Neural cell (in vitro differentiated cells): ENCODE data around the gene HOXD8. TPM values are rescaled to one million over a fixed set of nuclear protein-coding genes. Genes with fewer than 3 reads are reported as not detected.
A peak's percentile ranks its signal among the peaks of the same experiment; 100 is the strongest.

ENCODE experiments used
- H2AFZ ChIP-seq: fragments of 200-600, 300-800 bp; sonication (generic), shearing (Covaris generic); 2 replicates; pipeline ENCODE4 v1.6.0; 2014; ENCODE audit warnings: low read depth, mild to moderate bottlenecking, antibody characterized with exemption, low read length, moderate library complexity
- H3F3A ChIP-seq: fragments of 200-600 bp; shearing (Covaris generic); 2 replicates; pipeline ENCODE4 v1.6.1; 2016; ENCODE audit warnings: mild to moderate bottlenecking, moderate library complexity, mixed read lengths, antibody characterized with exemption, low read length; ENCODE audit not compliant: insufficient read depth, poor library complexity, severe bottlenecking
- H3K27ac ChIP-seq: fragments of 200-600, 300-800 bp; sonication (generic), shearing (Covaris generic); 2 replicates; pipeline ENCODE4 v1.5.1; 2014; ENCODE audit warnings: mild to moderate bottlenecking, low read length, moderate library complexity
- H3K27me3 ChIP-seq: fragments of 300-800, 200-600 bp; sonication (generic), shearing (Covaris generic); 2 replicates; pipeline ENCODE4 v1.6.0; 2014; ENCODE audit warnings: mild to moderate bottlenecking, low read depth, low read length, moderate library complexity; ENCODE audit not compliant: insufficient read depth
- H3K36me3 ChIP-seq: fragments of 300-800, 200-600 bp; sonication (generic), shearing (Covaris generic); 2 replicates; pipeline ENCODE4 v1.5.1; 2014; ENCODE audit warnings: mild to moderate bottlenecking, antibody characterized with exemption, low read length, moderate library complexity; ENCODE audit not compliant: insufficient read depth
- H3K4me2 ChIP-seq: fragments of 300-800, 200-600 bp; sonication (generic), shearing (Covaris generic); 2 replicates; pipeline ENCODE4 v1.6.0; 2014; ENCODE audit warnings: mild to moderate bottlenecking, low read length
- H3K4me3 ChIP-seq: fragments of 300-800, 200-600 bp; sonication (generic), shearing (Covaris generic); 2 replicates; pipeline ENCODE4 v1.5.1; 2014; ENCODE audit warnings: mild to moderate bottlenecking, low read length, moderate library complexity
- H3K79me2 ChIP-seq: fragments of 200-600 bp; shearing (Covaris generic); replicated peaks from 2 replicates; pipeline ENCODE4 v1.6.0; 2014; ENCODE audit warnings: mild to moderate bottlenecking, low read length, moderate library complexity; ENCODE audit not compliant: insufficient read depth
- H3K9ac ChIP-seq: fragments of 300-800, 200-600 bp; sonication (generic), shearing (Covaris generic); 2 replicates; pipeline ENCODE4 v1.6.1; 2016; ENCODE audit warnings: mild to moderate bottlenecking, low read length, mixed read lengths
- H3K9me2 ChIP-seq: fragments of 200-600 bp; shearing (Covaris generic); 2 replicates; pipeline ENCODE4 v1.6.1; 2016; ENCODE audit warnings: mild to moderate bottlenecking, low read length, mixed read lengths; ENCODE audit not compliant: insufficient read depth
- H3K9me3 ChIP-seq: fragments of 200-600, 300-800 bp; sonication (generic), shearing (Covaris generic); 2 replicates; pipeline ENCODE4 v1.6.1; 2016; ENCODE audit warnings: mild to moderate bottlenecking, mixed run types, low read length, moderate library complexity, mixed read lengths
- H4K20me1 ChIP-seq: fragments of 200-600 bp; shearing (Covaris generic); 2 replicates; pipeline ENCODE4 v1.6.1; 2016; ENCODE audit warnings: mild to moderate bottlenecking, mixed run types; ENCODE audit not compliant: insufficient read depth
- EP300 ChIP-seq: fragments of 450-650 bp; conservative IDR thresholded peaks from 2 replicates; pipeline ENCODE4 v1.6.1; 2014; ENCODE audit warnings: antibody characterized with exemption, mild to moderate bottlenecking, moderate library complexity; ENCODE audit not compliant: poor library complexity, severe bottlenecking
- EZH2 ChIP-seq: fragments of 200-600, 300-800 bp; shearing (Covaris generic), sonication (generic); IDR thresholded peaks from 2 replicates; pipeline ENCODE4 v1.6.1; 2014; ENCODE audit warnings: antibody characterized with exemption, low read length, borderline replicate concordance, mild to moderate bottlenecking; ENCODE audit not compliant: insufficient read depth, poor library complexity, severe bottlenecking
- POLR2AphosphoS5 ChIP-seq: IDR thresholded peaks from 2 replicates; pipeline ENCODE4 v1.6.1; 2012
- RAD21 ChIP-seq: fragments of 450-650 bp; conservative IDR thresholded peaks from 2 replicates; pipeline ENCODE4 v1.6.1; 2014; ENCODE audit warnings: antibody characterized with exemption, mild to moderate bottlenecking, moderate library complexity
- SMC3 ChIP-seq: fragments of 450-650 bp; conservative IDR thresholded peaks from 2 replicates; pipeline ENCODE4 v1.6.1; 2014; ENCODE audit warnings: antibody characterized with exemption, mild to moderate bottlenecking, moderate library complexity; ENCODE audit not compliant: poor library complexity
- TAF1 ChIP-seq: IDR thresholded peaks from 2 replicates; pipeline ENCODE4 v1.6.1; 2012; ENCODE audit warnings: low read depth
- polyA plus RNA-seq: library from polyadenylated mRNA; depleted of rRNA; stranded (reverse); fragments of >200 nt; gene quantifications from 2 replicates; pipeline ENCODE4 v1.2.3, GENCODE V29; 2014
- TF ChIP-seq, protein P1 (sequence below): fragments of 450-650 bp; IDR thresholded peaks from 2 replicates; pipeline ENCODE4 v1.5.1; 2014; ENCODE audit warnings: antibody characterized with exemption, mild to moderate bottlenecking, moderate library complexity; ENCODE audit not compliant: poor library complexity, severe bottlenecking
- TF ChIP-seq, protein P2 (sequence below): IDR thresholded peaks from 2 replicates; pipeline ENCODE4 v1.6.1; 2012; ENCODE audit warnings: borderline replicate concordance

HOXD8 gene
- polyA plus RNA-seq, 1 donor from 2014 or later, result not detected

DNA sequence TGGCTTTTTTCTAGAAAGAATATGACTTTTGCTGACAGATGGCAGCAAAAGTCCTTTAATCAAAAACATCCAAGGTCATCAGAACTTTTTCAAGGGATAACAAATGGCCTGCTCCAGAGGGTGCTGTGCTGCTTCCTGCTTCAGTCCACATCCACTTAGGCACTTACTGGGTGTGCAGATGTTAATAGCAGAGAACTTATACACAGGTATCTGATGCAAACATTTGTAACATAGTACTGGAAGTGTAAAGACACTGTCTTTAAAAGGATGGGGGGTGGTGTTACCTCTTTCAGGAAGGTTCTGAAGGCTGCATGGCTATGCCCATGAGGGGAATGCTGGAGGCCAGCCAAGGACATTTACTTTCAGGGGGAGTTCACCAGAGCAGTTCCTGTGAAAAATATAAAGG, 5.5 kb downstream of the HOXD8 start:
- Histone ChIP-seq H3K27ac (no peak overlapping the region), H3K9ac (no peak overlapping the region)

DNA sequence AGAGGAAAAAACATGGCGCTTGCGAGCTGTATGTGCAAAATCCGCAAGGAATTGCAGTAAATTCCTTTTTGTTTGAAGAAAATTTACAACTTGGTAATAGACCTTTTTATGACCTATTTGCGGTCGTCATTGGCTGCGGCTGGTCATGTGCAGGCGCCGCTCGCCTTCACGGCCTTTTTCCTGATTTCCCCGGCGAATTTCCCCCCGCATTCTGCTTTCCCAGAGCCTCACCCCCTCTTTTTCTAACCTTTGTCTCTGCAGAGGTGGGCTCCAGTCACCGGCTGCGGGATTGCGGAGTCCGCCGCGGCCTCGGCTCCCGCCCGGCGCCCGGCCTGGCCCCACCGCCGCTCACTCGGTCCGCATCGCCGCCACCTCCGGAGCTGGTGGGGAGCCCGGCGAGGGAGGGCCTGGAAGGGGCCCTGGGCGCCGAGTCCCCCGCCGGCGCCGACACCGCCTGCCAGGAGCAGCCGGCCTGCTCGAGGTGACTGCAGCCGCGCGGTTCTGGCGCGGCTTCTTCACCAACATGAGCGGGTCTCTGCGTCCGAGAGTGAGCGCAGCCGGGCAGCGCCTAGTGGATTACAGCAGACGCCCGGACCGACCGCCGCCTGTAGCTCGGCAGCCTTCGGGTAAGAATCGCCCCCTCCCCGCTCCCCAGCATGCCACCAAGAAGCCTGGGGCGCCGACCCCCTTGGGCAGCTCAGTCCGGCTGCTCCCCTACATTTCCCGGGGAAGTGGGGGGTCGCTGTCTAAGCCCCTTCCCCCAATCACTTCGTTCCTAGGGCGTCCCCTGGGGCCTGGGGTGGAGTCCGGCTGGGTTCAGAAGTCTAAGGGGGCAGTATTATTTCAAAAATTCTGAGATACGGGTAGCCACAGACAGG, 7.1 kb downstream of the HOXD8 start:
- Histone ChIP-seq H3K9me2 (no peaks in the 10 kb centered on the region), H4K20me1 (no peaks in the 10 kb centered on the region), H3K4me3 (peak overlapping the region; percentile 60), H3K4me2 (no peak overlapping the region), H2AFZ (no peak overlapping the region), H3K27ac (no peak overlapping the region), H3F3A (no peaks in the 10 kb centered on the region), H3K9me3 (peaks cover 4% of the 10 kb centered on the region), H3K9ac (peak overlapping the region; percentile 34), H3K79me2 (no peaks in the 10 kb centered on the region), H3K36me3 (no peaks in the 10 kb centered on the region), H3K27me3 (peaks cover 100% of the 10 kb centered on the region)
- no peak for TF ChIP-seq TAF1
- TF ChIP-seq EZH2, result peak; percentile 63

More for the DNA sequence above, 5.5 kb downstream of the HOXD8 start:
- Histone ChIP-seq H3K4me3 (no peak overlapping the region), H3K9me2 (no peaks in the 10 kb centered on the region), H4K20me1 (no peaks in the 10 kb centered on the region), H3K36me3 (no peaks in the 10 kb centered on the region), H3K9me3 (peaks cover 4% of the 10 kb centered on the region), H3K27me3 (peaks cover 99% of the 10 kb centered on the region), H2AFZ (no peak overlapping the region), H3F3A (no peaks in the 10 kb centered on the region), H3K4me2 (no peak overlapping the region), H3K79me2 (no peaks in the 10 kb centered on the region)
- no peak for TF ChIP-seq EZH2
- peak; percentile 53 for TF ChIP-seq RAD21
- TF ChIP-seq, protein P1, sequence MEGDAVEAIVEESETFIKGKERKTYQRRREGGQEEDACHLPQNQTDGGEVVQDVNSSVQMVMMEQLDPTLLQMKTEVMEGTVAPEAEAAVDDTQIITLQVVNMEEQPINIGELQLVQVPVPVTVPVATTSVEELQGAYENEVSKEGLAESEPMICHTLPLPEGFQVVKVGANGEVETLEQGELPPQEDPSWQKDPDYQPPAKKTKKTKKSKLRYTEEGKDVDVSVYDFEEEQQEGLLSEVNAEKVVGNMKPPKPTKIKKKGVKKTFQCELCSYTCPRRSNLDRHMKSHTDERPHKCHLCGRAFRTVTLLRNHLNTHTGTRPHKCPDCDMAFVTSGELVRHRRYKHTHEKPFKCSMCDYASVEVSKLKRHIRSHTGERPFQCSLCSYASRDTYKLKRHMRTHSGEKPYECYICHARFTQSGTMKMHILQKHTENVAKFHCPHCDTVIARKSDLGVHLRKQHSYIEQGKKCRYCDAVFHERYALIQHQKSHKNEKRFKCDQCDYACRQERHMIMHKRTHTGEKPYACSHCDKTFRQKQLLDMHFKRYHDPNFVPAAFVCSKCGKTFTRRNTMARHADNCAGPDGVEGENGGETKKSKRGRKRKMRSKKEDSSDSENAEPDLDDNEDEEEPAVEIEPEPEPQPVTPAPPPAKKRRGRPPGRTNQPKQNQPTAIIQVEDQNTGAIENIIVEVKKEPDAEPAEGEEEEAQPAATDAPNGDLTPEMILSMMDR, result peak; percentile 49
- no peak for TF ChIP-seq EP300
- no peak for TF ChIP-seq TAF1
- TF ChIP-seq, protein P2, sequence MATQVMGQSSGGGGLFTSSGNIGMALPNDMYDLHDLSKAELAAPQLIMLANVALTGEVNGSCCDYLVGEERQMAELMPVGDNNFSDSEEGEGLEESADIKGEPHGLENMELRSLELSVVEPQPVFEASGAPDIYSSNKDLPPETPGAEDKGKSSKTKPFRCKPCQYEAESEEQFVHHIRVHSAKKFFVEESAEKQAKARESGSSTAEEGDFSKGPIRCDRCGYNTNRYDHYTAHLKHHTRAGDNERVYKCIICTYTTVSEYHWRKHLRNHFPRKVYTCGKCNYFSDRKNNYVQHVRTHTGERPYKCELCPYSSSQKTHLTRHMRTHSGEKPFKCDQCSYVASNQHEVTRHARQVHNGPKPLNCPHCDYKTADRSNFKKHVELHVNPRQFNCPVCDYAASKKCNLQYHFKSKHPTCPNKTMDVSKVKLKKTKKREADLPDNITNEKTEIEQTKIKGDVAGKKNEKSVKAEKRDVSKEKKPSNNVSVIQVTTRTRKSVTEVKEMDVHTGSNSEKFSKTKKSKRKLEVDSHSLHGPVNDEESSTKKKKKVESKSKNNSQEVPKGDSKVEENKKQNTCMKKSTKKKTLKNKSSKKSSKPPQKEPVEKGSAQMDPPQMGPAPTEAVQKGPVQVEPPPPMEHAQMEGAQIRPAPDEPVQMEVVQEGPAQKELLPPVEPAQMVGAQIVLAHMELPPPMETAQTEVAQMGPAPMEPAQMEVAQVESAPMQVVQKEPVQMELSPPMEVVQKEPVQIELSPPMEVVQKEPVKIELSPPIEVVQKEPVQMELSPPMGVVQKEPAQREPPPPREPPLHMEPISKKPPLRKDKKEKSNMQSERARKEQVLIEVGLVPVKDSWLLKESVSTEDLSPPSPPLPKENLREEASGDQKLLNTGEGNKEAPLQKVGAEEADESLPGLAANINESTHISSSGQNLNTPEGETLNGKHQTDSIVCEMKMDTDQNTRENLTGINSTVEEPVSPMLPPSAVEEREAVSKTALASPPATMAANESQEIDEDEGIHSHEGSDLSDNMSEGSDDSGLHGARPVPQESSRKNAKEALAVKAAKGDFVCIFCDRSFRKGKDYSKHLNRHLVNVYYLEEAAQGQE, result no peak
- no peak for TF ChIP-seq POLR2AphosphoS5
- peak; percentile 64 for TF ChIP-seq SMC3
